SK-N-SH treated with all-trans-retinoic acid at 6 μM for 48 hours (cell line): ENCODE results near the gene NRN1.
A peak's percentile ranks its signal among the peaks of the same experiment; 100 is the strongest.

Experiments used
- ATAC-seq: fragments of 200-7000 bp; cut with Tn5 transposase; 3 replicates; pipeline ENCODE4 v1.9.1; 2020; ENCODE audit warnings: mild to moderate bottlenecking, moderate library complexity
- ARNTL ChIP-seq: fragments of 450-650 bp; formaldehyde crosslinking; IDR thresholded peaks from 2 replicates; pipeline ENCODE4 v1.5.0; 2020; ENCODE audit warnings: low read depth, mild to moderate bottlenecking, moderate library complexity, borderline replicate concordance
- GLIS3 ChIP-seq: fragments of 250-450 bp; sonication (Bioruptor Pico); IDR thresholded peaks from 2 replicates; pipeline ENCODE4 v1.5.0; 2020; ENCODE audit warnings: mild to moderate bottlenecking, moderate library complexity
- ISL1 ChIP-seq: fragments of 250-450 bp; sonication (Bioruptor Pico); IDR thresholded peaks from 2 replicates; pipeline ENCODE4 v2.1.2; 2022; ENCODE audit warnings: mild to moderate bottlenecking, moderate library complexity
- PPARA ChIP-seq: fragments of 250-450 bp; sonication (Bioruptor Pico); IDR thresholded peaks from 2 replicates; pipeline ENCODE4 v1.5.0; 2020; ENCODE audit warnings: mild to moderate bottlenecking, borderline replicate concordance
- RARB ChIP-seq: fragments of 250-450 bp; sonication (Bioruptor Pico); IDR thresholded peaks from 2 replicates; pipeline ENCODE4 v1.8.0; 2021; ENCODE audit warnings: mild to moderate bottlenecking, moderate library complexity
- SNAI2 ChIP-seq: fragments of 250-450 bp; sonication (Bioruptor Pico); IDR thresholded peaks from 2 replicates; pipeline ENCODE4 v1.5.0; 2020; ENCODE audit warnings: mild to moderate bottlenecking, moderate library complexity
- TCF4 ChIP-seq: fragments of 250-450 bp; sonication (Bioruptor Pico); IDR thresholded peaks from 2 replicates; pipeline ENCODE4 v1.8.0; 2021; ENCODE audit warnings: mild to moderate bottlenecking, moderate library complexity, borderline replicate concordance
- TOX ChIP-seq: fragments of 250-450 bp; sonication (Bioruptor Pico); IDR thresholded peaks from 2 replicates; pipeline ENCODE4 v1.8.0; 2021; ENCODE audit warnings: mild to moderate bottlenecking, moderate library complexity, borderline replicate concordance
- ZC3H10 ChIP-seq: fragments of 250-450 bp; sonication (Bioruptor Pico); IDR thresholded peaks from 2 replicates; pipeline ENCODE4 v1.5.1; 2021; ENCODE audit warnings: mild to moderate bottlenecking, moderate library complexity
- ZFP3 ChIP-seq: fragments of 250-450 bp; sonication (Bioruptor Pico); IDR thresholded peaks from 2 replicates; pipeline ENCODE4 v1.5.0; 2020; ENCODE audit warnings: mild to moderate bottlenecking, moderate library complexity
- ZNF565 ChIP-seq: fragments of 450-650 bp; formaldehyde crosslinking; conservative IDR thresholded peaks from 2 replicates; pipeline ENCODE4 v1.5.0; 2020; ENCODE audit warnings: low read depth, mild to moderate bottlenecking, moderate library complexity
- ZNF8 ChIP-seq: fragments of 450-650 bp; formaldehyde crosslinking; IDR thresholded peaks from 2 replicates; pipeline ENCODE4 v1.5.0; 2020; ENCODE audit warnings: mild to moderate bottlenecking, moderate library complexity
- TF ChIP-seq, protein P1 (sequence below): fragments of 250-450 bp; sonication (Bioruptor Pico); IDR thresholded peaks from 2 replicates; pipeline ENCODE4 v1.5.0; 2020; ENCODE audit warnings: mild to moderate bottlenecking, moderate library complexity
- TF ChIP-seq, protein P2 (sequence below): fragments of 250-450 bp; sonication (Bioruptor Pico); IDR thresholded peaks from 2 replicates; pipeline ENCODE4 v1.5.1; 2021; ENCODE audit warnings: mild to moderate bottlenecking, moderate library complexity
- TF ChIP-seq, protein P3 (sequence below): fragments of 250-450 bp; sonication (Bioruptor Pico); IDR thresholded peaks from 2 replicates; pipeline ENCODE4 v1.5.1; 2020; ENCODE audit warnings: low read depth, mild to moderate bottlenecking, moderate library complexity
- TF ChIP-seq, protein P4 (sequence below): fragments of 250-450 bp; sonication (Bioruptor Pico); IDR thresholded peaks from 2 replicates; pipeline ENCODE4 v1.8.0; 2021; ENCODE audit warnings: low read depth, mild to moderate bottlenecking, moderate library complexity, borderline replicate concordance

Gene NRN1

DNA sequence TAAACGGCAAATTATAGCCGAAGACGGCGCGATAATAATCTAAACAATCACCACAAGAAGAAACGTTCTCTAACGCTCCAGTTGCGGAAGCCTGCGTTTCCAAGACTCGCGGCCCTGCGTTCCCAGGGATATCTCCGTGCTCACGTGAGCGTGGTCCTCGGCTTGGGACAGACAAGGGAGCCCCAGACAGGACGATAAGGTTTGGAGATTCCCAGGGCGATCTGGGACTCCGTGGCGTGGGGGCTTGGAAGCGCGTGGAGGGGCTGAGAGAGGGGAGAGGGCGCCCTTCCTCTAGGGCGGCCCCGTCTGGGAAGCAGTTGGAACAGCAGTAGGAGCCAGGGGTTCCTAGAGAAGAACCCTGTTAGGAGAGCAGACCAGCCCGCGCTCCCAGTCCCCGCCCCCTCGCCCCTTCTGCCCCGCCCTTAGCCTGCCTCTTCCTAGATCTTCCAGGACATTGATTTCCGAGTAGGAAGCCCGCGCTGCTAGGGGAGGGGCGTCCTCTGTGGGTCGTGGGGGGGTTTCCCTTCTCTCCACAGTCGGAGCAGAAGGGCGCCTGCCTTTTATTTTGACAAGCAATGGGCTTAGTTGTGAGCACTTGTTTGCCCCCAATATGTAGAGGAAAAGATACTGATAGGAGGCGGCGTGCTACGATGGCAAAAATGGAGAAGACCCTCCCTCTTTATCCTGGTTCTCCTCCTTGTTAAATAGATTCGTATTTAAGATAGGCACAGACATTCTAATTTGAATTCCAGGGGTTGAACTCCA is 10.6 kb downstream of the NRN1 start:
- TF ChIP-seq TCF4 (CRISPR knock-in tag) (no peak), ZFP3 (CRISPR knock-in tag) (no peak), ARNTL (CRISPR knock-in tag) (no peak), ISL1 (no peak), RARB (no peak), PPARA (CRISPR knock-in tag) (no peak), SNAI2 (no peak), TOX (CRISPR knock-in tag) (no peak), ZNF565 (CRISPR knock-in tag) (no peak)
- TF ChIP-seq, protein P1, sequence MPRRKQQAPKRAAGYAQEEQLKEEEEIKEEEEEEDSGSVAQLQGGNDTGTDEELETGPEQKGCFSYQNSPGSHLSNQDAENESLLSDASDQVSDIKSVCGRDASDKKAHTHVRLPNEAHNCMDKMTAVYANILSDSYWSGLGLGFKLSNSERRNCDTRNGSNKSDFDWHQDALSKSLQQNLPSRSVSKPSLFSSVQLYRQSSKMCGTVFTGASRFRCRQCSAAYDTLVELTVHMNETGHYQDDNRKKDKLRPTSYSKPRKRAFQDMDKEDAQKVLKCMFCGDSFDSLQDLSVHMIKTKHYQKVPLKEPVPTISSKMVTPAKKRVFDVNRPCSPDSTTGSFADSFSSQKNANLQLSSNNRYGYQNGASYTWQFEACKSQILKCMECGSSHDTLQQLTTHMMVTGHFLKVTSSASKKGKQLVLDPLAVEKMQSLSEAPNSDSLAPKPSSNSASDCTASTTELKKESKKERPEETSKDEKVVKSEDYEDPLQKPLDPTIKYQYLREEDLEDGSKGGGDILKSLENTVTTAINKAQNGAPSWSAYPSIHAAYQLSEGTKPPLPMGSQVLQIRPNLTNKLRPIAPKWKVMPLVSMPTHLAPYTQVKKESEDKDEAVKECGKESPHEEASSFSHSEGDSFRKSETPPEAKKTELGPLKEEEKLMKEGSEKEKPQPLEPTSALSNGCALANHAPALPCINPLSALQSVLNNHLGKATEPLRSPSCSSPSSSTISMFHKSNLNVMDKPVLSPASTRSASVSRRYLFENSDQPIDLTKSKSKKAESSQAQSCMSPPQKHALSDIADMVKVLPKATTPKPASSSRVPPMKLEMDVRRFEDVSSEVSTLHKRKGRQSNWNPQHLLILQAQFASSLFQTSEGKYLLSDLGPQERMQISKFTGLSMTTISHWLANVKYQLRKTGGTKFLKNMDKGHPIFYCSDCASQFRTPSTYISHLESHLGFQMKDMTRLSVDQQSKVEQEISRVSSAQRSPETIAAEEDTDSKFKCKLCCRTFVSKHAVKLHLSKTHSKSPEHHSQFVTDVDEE (CRISPR knock-in tag) = no peak
- TF ChIP-seq, protein P2, sequence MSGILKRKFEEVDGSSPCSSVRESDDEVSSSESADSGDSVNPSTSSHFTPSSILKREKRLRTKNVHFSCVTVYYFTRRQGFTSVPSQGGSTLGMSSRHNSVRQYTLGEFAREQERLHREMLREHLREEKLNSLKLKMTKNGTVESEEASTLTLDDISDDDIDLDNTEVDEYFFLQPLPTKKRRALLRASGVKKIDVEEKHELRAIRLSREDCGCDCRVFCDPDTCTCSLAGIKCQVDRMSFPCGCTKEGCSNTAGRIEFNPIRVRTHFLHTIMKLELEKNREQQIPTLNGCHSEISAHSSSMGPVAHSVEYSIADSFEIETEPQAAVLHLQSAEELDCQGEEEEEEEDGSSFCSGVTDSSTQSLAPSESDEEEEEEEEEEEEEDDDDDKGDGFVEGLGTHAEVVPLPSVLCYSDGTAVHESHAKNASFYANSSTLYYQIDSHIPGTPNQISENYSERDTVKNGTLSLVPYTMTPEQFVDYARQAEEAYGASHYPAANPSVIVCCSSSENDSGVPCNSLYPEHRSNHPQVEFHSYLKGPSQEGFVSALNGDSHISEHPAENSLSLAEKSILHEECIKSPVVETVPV (CRISPR knock-in tag) = no peak
- TF ChIP-seq, protein P3, sequence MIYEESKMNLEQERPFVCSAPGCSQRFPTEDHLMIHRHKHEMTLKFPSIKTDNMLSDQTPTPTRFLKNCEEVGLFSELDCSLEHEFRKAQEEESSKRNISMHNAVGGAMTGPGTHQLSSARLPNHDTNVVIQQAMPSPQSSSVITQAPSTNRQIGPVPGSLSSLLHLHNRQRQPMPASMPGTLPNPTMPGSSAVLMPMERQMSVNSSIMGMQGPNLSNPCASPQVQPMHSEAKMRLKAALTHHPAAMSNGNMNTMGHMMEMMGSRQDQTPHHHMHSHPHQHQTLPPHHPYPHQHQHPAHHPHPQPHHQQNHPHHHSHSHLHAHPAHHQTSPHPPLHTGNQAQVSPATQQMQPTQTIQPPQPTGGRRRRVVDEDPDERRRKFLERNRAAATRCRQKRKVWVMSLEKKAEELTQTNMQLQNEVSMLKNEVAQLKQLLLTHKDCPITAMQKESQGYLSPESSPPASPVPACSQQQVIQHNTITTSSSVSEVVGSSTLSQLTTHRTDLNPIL (CRISPR knock-in tag) = no peak
- TF ChIP-seq, protein P4, sequence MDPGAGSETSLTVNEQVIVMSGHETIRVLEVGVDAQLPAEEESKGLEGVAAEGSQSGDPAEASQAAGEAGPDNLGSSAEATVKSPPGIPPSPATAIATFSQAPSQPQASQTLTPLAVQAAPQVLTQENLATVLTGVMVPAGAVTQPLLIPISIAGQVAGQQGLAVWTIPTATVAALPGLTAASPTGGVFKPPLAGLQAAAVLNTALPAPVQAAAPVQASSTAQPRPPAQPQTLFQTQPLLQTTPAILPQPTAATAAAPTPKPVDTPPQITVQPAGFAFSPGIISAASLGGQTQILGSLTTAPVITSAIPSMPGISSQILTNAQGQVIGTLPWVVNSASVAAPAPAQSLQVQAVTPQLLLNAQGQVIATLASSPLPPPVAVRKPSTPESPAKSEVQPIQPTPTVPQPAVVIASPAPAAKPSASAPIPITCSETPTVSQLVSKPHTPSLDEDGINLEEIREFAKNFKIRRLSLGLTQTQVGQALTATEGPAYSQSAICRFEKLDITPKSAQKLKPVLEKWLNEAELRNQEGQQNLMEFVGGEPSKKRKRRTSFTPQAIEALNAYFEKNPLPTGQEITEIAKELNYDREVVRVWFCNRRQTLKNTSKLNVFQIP = no peak
- TF ChIP-seq, all 23 proteins: peak for 0
- ATAC-seq = peak; percentile 93

DNA sequence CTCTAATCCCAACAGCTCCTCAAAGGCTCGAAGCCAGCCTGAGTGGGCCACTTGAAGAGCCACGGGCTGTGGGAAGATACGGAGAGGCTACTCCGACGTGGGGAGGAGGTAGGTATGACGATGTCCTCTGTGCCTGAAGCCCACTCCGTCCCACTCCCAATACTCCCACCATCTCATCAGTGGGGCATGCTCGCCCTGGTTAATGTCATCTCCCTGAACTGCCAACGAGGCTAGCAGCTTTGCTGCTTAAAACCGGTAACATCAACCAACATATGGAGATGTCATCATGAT is 11.1 kb downstream of the NRN1 start:
- TF ChIP-seq, protein P1 (CRISPR knock-in tag) = no peak
- no peak for TF ChIP-seq GLIS3
- no peak for ATAC-seq

DNA sequence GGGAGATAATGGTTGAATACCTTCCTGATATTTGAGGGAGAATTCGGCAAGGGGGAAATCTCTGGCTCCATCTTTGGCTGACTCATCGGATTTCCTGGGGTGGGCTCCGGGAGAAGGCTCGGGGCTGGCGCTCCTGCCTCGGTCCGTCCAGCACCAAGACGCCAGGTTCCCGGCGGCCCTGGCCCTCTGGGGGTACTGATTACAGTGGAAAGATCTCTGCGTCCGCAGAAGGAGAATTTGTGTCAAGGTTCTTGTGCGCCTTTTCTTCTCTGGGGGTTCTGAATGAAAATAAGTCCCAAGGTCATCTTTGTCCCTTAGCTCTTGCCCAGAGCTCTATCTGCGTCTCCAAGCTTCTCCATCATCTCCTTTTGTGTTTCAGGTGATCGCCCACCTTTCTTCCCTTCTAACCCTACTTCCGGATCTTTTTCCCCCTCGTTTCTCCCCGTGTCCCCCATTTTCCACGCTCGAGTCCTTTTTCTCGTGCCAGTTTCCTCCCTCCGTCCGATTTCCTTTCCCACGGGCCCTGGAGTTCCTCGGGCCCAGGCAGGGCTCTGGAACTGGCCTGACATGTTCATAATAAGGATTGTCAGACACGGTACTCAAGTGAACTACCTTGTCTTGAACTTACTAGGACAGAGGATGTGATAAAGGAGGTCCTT is 11.6 kb downstream of the NRN1 start:
- TF ChIP-seq, protein P3 (CRISPR knock-in tag) = no peak
- TF ChIP-seq ZNF8 (CRISPR knock-in tag) (no peak), ZC3H10 (CRISPR knock-in tag) (no peak)
- ATAC-seq = no peak
